HG03432 (cell line): ENCODE data around the gene NISCH.
A peak's percentile ranks its signal among the peaks of the same experiment; 100 is the strongest.
"Not testable (repeated sequence)": the region's sequence is repeated elsewhere in the genome, so short reads cannot be mapped to it uniquely, and the experiment has no call there.

Experiments
- ATAC-seq: cut with Tn5 transposase; IDR thresholded peaks from one replicate; pipeline ENCODE4 v1.9.1; 2021; ENCODE audit warnings: mild to moderate bottlenecking, moderate library complexity; ENCODE audit not compliant: unreplicated experiment

NISCH gene

DNA sequence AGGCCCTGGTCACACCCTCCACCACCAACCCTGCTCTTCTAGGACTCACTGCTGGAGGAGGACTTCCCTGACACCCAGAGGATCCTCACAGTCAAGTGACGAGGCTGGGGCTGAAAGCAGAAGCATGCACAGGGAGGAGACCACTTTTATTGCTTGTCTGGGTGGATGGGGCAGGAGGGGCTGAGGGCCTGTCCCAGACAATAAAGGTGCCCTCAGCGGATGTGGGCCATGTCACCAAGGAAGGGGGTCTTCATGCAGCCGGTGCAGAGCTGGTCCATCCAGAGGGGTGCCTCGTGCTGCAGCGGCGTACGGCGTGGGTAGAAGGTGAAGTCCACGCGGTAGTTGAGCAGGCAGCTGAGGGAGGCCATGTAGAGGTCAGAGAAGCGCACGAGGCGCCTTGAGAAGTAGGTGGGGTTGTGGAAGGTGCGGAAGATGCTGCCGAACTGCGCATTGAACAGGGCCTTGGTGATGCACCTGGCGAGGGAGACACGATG is 68.9 kb downstream of the NISCH start:
- ATAC-seq: no peak

DNA sequence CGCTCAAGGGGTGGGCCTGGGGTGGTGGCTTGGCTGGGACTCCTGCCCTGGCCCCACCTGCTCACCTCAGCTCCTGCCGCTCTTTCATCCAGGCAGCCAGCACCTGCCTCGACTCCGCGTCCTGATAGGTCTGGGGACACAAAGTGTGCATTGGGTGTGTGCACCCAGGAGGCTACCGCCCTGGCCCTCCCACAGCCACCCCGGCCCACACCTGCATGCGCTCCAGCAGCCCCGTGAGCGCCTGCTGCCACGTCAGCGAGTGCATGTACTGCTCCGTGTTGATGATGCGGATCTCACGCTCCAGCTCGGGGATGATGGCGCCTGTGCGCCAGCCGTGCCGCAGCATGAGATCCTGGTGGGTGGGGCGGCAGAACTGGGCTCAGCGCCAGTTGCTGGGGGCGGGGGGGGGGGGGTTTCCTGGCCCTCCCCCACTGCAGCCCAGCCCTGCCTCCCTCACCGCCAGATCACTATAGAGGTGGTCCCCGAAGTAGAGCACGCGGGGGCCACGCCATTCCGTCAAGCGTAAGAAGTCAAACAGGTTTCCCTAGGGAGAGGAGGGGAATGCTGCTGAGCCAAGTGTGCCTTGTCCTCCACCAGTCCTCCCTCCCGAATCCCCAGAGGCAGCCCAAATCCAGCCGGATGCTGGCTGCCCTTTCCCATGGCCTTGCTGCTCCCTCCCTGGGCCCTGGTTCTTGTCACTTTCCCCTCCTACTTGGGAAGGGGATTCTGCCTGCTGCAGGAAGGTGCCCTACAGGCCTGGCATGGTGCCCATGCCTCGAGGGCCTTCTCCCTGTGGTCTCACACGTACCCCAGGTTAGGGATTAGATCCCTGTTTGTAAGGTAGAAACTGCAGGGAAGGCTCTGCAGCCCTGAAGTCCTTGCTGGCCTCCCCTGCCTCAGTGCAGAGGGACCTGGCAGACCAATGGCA is 69.6 kb downstream of the NISCH start:
- no peak for ATAC-seq

DNA sequence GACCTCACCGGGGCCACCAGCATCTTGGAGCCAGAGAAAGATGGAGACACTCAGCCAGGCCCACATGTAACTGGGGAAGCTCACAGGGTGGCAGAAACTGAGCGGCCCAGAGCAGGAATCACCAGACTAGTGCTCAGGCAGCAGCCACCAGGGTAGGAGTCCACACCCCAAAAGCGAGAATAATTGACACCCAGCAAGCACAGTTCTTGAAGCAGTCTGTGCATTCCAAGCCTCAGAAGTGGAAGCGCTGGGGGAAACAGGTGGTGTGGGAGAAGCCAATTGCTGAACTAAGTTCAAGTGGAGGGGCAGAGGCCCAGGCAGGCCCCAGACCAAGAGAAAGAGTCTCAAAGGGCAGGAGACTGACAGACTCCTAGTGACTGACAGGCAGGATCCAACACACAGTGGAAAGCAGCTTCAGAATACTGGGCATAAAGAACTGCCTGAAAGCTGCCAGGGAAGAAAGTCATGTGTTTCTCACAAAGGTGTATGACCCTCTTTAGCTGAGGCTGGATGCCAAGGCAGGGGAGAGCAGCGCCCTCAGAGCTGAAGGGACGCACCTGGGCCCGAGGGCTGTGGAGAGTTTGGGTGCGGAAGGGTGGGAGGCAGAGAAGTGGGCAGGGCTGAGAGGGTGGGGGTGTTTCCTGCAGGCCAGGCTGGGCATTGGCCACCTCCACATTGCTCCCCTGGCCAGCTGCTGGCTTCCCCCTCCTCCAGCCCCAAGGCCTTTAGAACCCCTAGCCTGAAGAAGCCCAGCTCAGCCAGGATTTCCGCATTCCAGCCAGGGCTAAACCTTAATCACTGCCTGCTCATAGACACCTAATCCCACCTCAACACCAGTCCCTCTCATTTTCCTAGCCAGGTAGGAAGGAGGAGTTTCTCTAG is 70.5 kb downstream of the NISCH start:
- no peak for ATAC-seq

DNA sequence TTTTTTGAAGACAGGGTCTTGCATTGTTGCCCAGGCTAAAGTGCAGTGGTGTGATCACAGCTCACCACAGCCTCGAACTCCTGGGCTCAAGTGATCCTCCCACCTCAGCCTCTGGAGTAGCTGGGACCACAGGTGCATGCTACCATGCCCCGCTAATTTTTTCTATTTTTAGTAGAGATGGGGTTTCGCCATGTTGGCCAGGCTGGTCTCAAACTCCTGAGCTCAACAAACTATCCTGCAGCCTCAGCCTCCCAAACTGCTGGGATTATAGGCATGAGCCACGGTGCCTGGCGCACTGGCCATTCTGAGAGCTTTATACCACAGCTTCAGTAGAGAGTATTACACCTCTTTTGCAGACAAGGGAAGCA is 71.3 kb downstream of the NISCH start:
- ATAC-seq: not testable (repeated sequence)

DNA sequence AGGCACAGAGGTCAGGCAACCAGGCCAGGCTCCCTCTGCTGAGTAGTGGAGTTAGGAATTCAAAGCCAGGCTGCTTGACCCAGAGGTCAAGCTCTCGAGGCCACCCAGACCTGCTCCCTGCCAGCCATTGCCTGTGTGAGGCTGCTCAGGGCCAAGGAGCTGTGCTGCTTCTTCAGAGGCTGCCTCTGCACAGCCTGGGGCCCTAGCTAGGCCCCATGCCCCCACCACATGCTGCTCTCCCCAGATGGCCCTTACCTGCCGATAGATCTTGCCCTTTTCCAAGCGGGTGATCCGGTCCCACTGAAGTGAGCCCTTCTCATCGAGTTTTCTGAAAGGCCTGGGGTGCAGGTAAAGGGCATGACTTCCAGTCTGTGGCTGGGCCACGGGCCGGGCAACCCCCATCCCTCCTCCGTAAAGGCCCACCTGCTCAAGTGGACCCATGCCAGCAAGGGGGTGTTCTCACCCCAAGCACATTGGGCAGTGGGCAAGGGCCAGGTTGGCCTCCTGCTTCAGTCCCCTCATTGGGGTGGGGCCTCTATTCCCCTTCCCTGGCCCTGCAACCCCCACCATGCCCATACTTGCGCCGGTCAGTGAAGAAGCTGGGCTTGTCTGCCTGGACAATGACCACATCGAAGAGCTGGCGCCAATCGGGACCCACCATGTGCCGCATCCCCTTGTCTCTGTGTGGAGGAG is 71.8 kb downstream of the NISCH start:
- ATAC-seq: no peak

DNA sequence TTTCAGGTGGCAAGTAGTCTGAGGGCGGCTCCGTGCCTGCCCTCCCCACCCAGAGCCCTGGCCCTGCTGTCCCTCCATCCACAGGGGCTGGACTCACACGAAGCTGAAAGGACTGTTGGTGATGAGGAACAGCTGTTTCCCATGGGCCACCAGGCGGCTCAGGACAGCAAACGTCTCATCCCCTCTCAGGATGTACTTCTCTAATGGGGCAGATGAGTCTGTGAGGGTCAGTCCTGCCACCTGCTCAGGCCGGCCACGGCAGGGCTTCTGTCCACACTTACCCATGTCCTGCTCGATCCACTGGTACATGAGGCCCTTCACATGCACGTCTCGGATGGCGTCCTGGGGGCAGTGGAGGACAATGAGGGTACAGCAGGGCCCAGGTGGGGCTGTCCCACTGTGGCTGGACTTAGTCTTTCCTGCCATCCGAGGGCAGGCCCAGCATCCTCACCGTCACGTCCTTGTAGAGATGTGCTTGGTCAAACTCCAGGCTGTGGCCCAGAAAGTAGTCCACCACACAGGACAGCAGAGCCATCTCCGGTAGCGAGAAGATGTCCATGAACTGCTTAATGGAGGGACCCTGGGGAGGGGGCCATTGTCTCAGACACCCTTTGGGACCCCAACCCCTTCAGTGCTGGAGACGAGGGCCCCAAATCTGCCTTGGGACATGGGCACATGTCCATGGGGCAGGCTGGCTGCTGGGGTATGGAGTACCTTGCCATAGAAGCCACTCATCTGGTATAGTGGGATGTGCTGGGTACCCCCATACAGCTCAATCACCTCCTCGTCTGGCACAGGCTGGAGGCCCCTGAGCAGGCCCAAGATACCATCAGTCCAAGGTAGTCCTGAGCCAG is 72.6 kb downstream of the NISCH start:
- ATAC-seq: no peak

DNA sequence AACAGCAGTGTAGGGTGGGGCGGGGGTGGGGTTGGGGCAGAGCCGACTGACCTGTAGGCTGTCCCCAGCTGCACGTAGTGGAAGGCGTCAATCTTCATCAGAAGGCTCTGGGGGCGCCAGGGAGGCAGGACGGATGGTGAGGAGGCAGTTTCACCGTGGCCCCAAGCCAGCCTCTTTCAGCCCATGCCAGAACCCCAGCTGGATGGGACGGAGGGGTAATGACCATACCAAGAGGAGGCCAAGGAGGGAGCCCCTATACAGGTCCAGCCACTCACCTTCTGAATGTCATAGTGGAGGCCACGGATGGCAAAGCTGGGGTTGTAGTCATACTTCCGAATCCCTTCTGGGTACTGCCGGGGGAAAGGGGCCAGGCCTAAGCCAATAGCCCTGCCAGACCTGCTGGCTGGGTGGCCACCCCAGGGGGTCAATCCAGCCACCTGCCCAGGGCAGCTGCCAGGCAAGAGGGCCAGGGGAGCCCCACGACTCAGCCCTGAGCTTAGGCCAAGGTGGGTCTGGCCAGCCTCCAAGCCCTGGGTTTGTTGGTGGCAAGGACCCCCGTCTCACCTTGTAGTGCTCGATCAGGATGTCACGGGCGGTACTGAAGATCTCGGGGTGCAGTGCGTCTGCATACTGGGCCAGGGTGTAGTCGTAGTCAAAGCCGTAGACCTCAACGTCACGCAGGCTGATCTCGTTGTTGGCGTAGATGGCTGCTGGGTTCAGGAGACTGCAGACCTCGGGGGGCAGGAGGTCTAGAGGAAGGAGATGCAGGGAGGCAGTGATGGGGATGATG is 73.4 kb downstream of the NISCH start:
- no peak for ATAC-seq

DNA sequence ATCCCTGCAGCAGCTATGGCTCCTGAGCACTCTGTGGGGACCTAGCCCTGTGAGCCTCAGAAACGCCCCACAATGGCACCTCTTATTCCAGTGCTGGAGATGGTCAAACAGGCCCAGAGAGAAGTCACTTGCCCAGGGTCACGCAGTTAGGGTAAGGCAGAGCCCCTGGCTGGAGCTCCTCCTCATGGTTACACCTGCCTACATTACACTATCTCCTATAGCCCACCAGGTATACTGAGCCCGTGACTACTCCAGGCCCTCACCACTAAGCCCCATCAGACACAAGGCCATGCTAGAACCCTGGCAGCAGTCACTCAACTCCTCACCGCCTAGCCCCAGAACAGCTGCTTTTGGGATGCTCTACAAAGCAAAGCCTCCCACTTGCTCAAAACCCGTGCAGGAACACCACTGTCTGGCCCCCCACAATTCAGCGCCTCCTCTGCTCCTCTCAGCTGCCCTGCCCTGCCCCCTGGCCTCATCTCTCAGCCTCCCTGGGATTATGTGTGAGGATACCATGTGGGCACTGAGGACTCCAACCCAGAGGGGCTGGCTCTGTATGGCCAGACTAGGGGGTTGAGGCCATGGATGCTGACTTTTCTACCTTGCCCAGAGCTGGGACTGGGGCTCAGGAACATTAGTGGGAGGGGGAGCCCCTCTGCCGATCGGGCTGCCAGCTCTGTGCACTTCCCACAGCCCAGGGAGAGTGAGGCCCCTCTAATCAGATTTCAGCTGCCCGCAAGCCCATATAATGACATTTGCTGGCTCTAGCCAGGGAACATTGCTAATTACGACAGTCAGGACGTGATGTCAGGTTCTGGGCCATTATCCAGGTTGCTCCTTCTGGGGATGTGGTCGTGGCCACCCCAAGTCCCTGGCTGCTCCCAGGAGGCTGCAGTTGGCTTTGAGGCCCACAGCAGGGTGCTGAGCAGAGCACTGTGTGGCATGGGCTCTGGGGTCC is 74.3 kb downstream of the NISCH start:
- ATAC-seq: no peak

DNA sequence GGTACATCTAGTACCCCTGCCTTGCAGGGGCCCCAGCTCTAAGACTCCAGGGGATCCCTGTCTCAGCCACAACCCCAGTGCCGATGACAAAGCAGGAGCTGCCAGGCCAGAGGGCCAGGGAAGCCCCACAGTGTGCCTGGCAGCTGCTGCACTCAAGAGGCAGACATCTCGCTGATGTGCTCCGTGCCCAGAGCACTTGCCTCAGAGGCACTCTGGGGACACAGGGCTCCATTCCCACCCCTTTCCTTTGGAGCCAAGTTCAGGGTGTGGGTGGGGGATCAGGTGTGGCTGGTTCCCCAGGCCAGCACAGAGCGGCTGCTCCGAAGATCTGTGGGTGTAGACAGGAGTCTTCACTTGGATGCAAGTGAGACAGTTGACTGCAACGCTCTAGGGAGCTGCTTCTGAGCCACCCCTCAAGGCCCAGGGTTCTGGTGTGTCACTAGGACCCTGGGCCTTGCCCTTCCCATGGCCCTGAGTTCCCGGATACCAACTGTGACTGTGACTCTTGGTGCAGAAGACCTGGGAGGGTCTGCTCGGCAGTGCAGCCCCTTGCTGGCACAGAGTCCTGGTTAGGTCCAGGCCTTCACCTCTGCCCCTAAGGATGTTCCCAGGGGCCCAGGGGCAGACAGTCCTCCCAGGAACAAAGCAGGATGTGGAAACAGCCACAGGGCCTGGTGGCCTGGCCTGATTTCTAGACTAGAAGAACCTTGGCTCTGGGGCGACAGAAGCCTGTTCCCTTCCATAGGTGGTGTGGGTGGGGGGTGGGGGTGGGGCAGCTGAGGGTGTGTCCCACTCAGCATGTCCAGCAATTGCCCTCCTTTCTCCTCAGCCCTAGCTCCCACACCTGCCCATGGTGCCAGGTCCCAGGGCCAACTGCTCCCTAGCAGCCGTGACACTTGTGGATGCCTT is 75.8 kb downstream of the NISCH start:
- ATAC-seq: no peak

DNA sequence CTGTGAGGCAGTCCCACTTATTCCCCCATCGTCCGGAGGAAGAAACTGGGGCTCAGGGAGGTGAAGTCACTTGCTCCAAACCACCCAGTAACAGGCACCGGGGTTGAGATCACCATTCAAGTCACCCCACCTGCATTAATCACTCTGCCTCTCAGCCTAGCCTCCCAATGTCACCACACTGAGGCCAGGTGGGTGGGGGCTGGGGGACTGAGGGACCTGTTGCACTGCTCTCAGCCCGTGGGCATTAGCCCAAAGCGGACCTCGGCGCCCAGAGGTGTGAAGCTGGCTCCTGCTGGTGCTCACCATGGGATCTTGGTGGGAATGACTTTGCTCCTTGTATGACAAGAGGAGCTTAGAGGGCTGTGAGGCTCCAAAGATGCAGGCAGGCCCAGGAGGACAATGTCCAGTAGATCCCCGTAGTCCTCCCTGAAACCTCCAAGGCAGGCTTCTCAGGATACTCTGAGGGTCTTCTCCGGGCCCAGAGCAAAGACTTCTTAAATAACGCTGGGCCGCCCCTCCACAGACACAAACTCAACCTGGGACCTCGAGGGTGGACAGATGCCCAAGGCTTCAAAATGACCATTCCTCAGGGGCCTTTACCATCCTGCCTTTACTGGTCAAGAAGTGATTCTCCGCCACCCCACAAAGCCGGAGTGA is 76.6 kb downstream of the NISCH start:
- ATAC-seq: no peak

DNA sequence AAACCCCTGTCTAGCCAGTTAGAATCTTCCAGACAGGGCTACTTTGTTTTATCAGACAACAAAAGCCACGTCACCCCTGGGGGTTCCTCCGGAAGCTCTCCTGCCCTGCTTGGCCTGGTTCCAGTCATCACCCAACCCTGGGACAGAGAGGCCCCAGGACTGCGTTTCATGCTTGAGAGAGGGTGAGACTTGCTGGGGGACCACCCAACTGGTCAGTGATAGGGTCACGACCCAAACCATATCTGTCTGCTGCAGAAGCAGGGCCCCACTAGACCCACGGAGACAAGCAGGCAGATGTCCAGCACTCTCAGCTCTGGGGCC is 77.1 kb downstream of the NISCH start:
- ATAC-seq: no peak

DNA sequence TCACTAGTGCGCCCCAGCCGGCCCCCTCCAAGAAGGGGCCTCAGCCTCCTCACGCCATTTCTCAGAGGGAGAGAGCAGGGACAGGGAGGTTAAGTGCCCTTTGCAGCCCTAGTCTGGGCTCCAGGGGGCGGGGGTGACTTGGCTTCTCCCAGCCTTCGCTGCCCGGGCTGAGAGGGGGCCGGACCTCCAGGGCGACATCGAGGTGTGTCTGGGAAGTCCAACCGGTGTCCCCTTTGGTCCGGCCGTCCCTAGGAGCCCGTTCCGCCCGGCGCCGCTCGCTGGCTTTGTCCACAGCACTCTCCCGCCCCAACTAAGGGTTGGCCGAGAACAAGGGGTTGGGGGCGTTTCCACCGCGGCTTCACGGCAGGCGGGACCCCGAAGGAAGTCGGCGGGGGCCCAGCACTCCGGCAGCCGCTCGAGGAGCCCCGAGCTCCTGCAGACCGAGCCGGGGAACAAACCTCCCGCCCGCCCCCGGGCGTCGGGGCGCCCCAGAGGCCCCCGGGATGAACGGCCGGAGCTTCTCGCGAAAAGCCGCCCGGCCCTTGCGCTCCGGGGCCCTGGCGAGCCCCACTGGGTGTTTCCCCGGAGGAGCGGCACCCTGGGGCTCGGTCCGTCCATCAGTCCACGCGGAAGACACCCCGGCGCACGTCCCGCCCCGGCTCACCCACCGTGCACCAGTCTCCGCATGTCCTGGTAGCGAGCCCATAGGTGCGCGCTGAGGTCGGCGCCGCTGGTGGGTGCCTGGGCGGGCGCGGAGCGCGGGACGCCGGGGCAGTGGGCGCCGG is 77.6 kb downstream of the NISCH start:
- ATAC-seq: peak; percentile 2

DNA sequence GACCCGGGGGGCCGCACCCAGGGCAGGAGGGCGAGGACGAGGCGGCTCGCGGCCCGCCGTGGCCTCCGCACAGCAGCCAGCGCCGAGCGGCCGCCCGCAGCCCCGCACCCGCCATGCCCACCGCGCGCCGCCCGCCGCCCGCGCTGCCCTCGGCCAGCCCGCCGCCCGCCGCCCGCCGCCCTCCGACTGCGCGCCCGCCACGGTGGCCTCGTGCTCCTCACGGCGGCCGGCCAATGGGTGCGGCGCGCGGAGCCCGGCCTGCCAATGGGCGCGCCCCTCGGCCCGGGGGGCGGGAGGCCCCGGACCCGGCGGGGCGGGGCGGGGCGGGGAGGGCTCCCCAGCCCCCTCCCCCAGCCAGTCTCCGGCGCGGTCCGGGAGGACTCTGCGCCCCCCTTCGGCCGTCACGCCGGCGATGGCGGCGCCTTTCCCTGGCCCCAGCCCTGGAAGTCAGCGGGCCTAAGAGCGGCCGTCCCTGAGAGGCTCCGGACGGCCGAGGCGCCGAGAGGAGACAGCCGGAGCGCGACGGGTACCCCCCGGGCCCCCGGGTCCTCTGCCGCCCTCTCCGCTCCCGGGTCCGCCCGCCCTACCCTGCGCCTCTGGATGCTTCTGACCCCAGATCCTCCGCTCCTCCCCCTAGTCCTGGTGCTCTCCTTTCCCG is 78.3 kb downstream of the NISCH start, which contains the start of gene NT5DC2:
TSS of gene NT5DC2 (minus strand) at position 235 of the 658 bp plus-strand sequence. CDS start at position 115, 120 bp downstream.
- ATAC-seq: peak; percentile 41

DNA sequence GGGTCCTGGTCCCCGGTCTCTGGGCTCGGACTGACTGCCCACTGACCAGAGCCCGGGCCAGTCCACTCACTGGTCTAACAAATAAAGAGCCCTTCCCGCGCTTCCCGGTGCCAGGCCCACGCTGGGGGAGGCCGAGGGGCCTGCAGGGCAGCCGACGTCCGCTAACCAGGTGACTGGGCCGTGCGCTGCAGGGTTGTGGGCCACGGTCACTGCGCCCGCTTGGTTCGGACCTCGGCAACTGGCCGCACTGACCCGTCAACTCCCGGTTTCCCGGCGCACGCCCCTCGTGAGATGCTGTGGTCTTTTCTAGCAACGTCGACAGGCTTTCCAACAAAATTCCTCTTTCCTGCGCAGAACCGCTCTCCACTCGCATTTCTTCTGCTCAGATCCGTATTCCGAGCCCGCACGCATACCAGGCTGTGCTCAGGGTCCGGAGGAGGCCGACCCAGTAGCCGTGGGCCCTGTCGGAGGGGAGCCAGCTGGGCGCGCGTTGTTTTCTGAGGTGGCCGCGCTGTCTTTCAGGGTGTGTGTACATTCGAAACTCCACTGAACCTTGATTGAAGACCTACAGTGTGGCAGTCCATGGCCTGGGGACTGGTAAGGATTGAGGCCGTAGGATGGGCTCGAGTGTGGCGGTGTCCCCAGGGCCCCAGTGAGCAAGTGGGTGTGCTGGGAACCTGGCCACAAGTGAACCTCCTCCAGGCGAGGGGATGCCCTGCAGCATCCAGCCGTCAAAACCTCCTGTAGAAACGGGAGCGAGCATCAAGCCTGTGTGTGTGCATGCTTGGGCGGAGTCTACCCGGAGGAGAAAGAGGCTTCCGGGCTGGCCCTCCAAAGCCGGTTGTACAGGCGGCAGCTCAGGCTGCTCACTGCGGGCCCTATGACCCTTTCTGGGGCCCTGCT is 79.1 kb downstream of the NISCH start:
- ATAC-seq: no peak
